Measurements from ENCODE around the gene HEPN1. TPM values are rescaled to one million over a fixed set of nuclear protein-coding genes. Genes with fewer than 3 reads are reported as not detected.

HEPN1 gene
- total RNA-seq, 1 experiment from 2014 or later: not detected

- peaks cover 5% of the 10 kb centered on the region for H3K4me1 ChIP-seq (ENCODE audit: low read length)
- H3K9ac ChIP-seq (ENCODE audit: low read length): no peak overlapping the region
- no peak overlapping the region for H3K27ac ChIP-seq (ENCODE audit: low read length)
- no peaks in the 10 kb centered on the region for H4K20me1 ChIP-seq (ENCODE audit: insufficient read depth, low read depth, low read length)
- no peaks in the 10 kb centered on the region for H3K27me3 ChIP-seq (ENCODE audit: low read length)
- no peaks in the 10 kb centered on the region for H3K9me3 ChIP-seq (ENCODE audit: low read length)
- H3K79me2 ChIP-seq (ENCODE audit: low read length): no peaks in the 10 kb centered on the region
- no peaks in the 10 kb centered on the region for H3K36me3 ChIP-seq (ENCODE audit: insufficient read depth, low read length)
- no peak overlapping the region for H3K4me2 ChIP-seq (ENCODE audit: low read depth, low read length, poor library complexity, severe bottlenecking)
- no peak overlapping the region for H2AFZ ChIP-seq (ENCODE audit: low read length)
- H3K9me2 ChIP-seq (replicated peaks; ENCODE audit: insufficient read depth, low read length): no peaks in the 10 kb centered on the region
- DNase-seq: no peak
- no peak overlapping the region for H3K4me3 ChIP-seq (ENCODE audit: low read length)
These were observed 38.8 kb upstream of the HEPN1 start for GRCh38 chr11:124880290-124880611.

- H3K4me3 ChIP-seq (ENCODE audit: low read length): no peak overlapping the region
- DNase-seq: no peak
- no peak overlapping the region for H3K4me2 ChIP-seq (ENCODE audit: low read depth, low read length, poor library complexity, severe bottlenecking)
- no peak overlapping the region for H2AFZ ChIP-seq (ENCODE audit: low read length)
- H4K20me1 ChIP-seq (ENCODE audit: insufficient read depth, low read depth, low read length): no peaks in the 10 kb centered on the region
- no peaks in the 10 kb centered on the region for H3K79me2 ChIP-seq (ENCODE audit: low read length)
- no peaks in the 10 kb centered on the region for H3K27me3 ChIP-seq (ENCODE audit: low read length)
- no peak overlapping the region for H3K9ac ChIP-seq (ENCODE audit: low read length)
- no peaks in the 10 kb centered on the region for H3K36me3 ChIP-seq (ENCODE audit: insufficient read depth, low read length)
- H3K4me1 ChIP-seq (ENCODE audit: low read length): peaks cover 5% of the 10 kb centered on the region
- H3K9me3 ChIP-seq (ENCODE audit: low read length): no peaks in the 10 kb centered on the region
- no peaks in the 10 kb centered on the region for H3K9me2 ChIP-seq (replicated peaks; ENCODE audit: insufficient read depth, low read length)
- H3K27ac ChIP-seq (ENCODE audit: low read length): no peak overlapping the region
These were observed 38.1 kb upstream of the HEPN1 start for GRCh38 chr11:124880958-124881357.

- Histone ChIP-seq H3K9me3 (ENCODE audit: low read length) (no peaks in the 10 kb centered on the region), H2AFZ (ENCODE audit: low read length) (no peak overlapping the region), H3K36me3 (ENCODE audit: insufficient read depth, low read length) (no peaks in the 10 kb centered on the region), H3K4me3 (ENCODE audit: low read length) (no peak overlapping the region), H3K79me2 (ENCODE audit: low read length) (no peaks in the 10 kb centered on the region), H4K20me1 (ENCODE audit: insufficient read depth, low read depth, low read length) (no peaks in the 10 kb centered on the region), H3K4me1 (ENCODE audit: low read length) (no peaks in the 10 kb centered on the region), H3K27ac (ENCODE audit: low read length) (no peak overlapping the region), H3K4me2 (ENCODE audit: low read depth, low read length, poor library complexity, severe bottlenecking) (no peak overlapping the region), H3K9ac (ENCODE audit: low read length) (no peak overlapping the region), H3K9me2 (replicated peaks; ENCODE audit: insufficient read depth, low read length) (no peaks in the 10 kb centered on the region), H3K27me3 (ENCODE audit: low read length) (no peaks in the 10 kb centered on the region)
- DNase-seq: no peak
These were observed 36.5 kb upstream of the HEPN1 start for GRCh38 chr11:124882339-124883071.

GRCh38 chr11:124884340-124884739 is 34.7 kb upstream of the HEPN1 start:
- no peaks in the 10 kb centered on the region for H3K4me1 ChIP-seq (ENCODE audit: low read length)
- H3K79me2 ChIP-seq (ENCODE audit: low read length): no peaks in the 10 kb centered on the region
- no peaks in the 10 kb centered on the region for H3K27me3 ChIP-seq (ENCODE audit: low read length)
- H3K9me2 ChIP-seq (replicated peaks; ENCODE audit: insufficient read depth, low read length): no peaks in the 10 kb centered on the region
- H3K9ac ChIP-seq (ENCODE audit: low read length): no peak overlapping the region
- no peak overlapping the region for H3K4me2 ChIP-seq (ENCODE audit: low read depth, low read length, poor library complexity, severe bottlenecking)
- H3K9me3 ChIP-seq (ENCODE audit: low read length): no peaks in the 10 kb centered on the region
- no peak overlapping the region for H3K27ac ChIP-seq (ENCODE audit: low read length)
- no peaks in the 10 kb centered on the region for H3K36me3 ChIP-seq (ENCODE audit: insufficient read depth, low read length)
- no peak overlapping the region for H2AFZ ChIP-seq (ENCODE audit: low read length)
- DNase-seq: no peak
- no peak overlapping the region for H3K4me3 ChIP-seq (ENCODE audit: low read length)
- H4K20me1 ChIP-seq (ENCODE audit: insufficient read depth, low read depth, low read length): no peaks in the 10 kb centered on the region

- DNase-seq: no peak
- Histone ChIP-seq H4K20me1 (ENCODE audit: insufficient read depth, low read depth, low read length) (no peaks in the 10 kb centered on the region), H2AFZ (ENCODE audit: low read length) (no peak overlapping the region), H3K9ac (ENCODE audit: low read length) (no peak overlapping the region), H3K4me2 (ENCODE audit: low read depth, low read length, poor library complexity, severe bottlenecking) (no peak overlapping the region), H3K4me1 (ENCODE audit: low read length) (no peaks in the 10 kb centered on the region), H3K9me3 (ENCODE audit: low read length) (no peaks in the 10 kb centered on the region), H3K36me3 (ENCODE audit: insufficient read depth, low read length) (no peaks in the 10 kb centered on the region), H3K4me3 (ENCODE audit: low read length) (no peak overlapping the region), H3K79me2 (ENCODE audit: low read length) (no peaks in the 10 kb centered on the region), H3K27ac (ENCODE audit: low read length) (no peak overlapping the region), H3K27me3 (ENCODE audit: low read length) (no peaks in the 10 kb centered on the region), H3K9me2 (replicated peaks; ENCODE audit: insufficient read depth, low read length) (no peaks in the 10 kb centered on the region)
These were observed 34.1 kb upstream of the HEPN1 start for GRCh38 chr11:124884869-124885479.

- H3K9me3 ChIP-seq (ENCODE audit: low read length): no peaks in the 10 kb centered on the region
- H3K27ac ChIP-seq (ENCODE audit: low read length): no peak overlapping the region
- no peaks in the 10 kb centered on the region for H3K36me3 ChIP-seq (ENCODE audit: insufficient read depth, low read length)
- H3K27me3 ChIP-seq (ENCODE audit: low read length): no peaks in the 10 kb centered on the region
- no peak for DNase-seq
- H3K4me2 ChIP-seq (ENCODE audit: low read depth, low read length, poor library complexity, severe bottlenecking): no peak overlapping the region
- no peaks in the 10 kb centered on the region for H3K79me2 ChIP-seq (ENCODE audit: low read length)
- no peak overlapping the region for H3K4me3 ChIP-seq (ENCODE audit: low read length)
- no peaks in the 10 kb centered on the region for H3K9me2 ChIP-seq (replicated peaks; ENCODE audit: insufficient read depth, low read length)
- H3K4me1 ChIP-seq (ENCODE audit: low read length): no peaks in the 10 kb centered on the region
- no peaks in the 10 kb centered on the region for H4K20me1 ChIP-seq (ENCODE audit: insufficient read depth, low read depth, low read length)
- H3K9ac ChIP-seq (ENCODE audit: low read length): no peak overlapping the region
- no peak overlapping the region for H2AFZ ChIP-seq (ENCODE audit: low read length)
These were observed 32.6 kb upstream of the HEPN1 start for GRCh38 chr11:124886476-124886875.

GRCh38 chr11:124886978-124887666 is 31.9 kb upstream of the HEPN1 start:
- Histone ChIP-seq H3K4me2 (ENCODE audit: low read depth, low read length, poor library complexity, severe bottlenecking) (no peak overlapping the region), H3K79me2 (ENCODE audit: low read length) (no peaks in the 10 kb centered on the region)

GRCh38 chr11:124887667-124888013 is 31.4 kb upstream of the HEPN1 start:
- Histone ChIP-seq H2AFZ (ENCODE audit: low read length) (no peak overlapping the region), H3K4me1 (ENCODE audit: low read length) (no peaks in the 10 kb centered on the region), H3K9ac (ENCODE audit: low read length) (no peak overlapping the region), H3K4me2 (ENCODE audit: low read depth, low read length, poor library complexity, severe bottlenecking) (no peak overlapping the region), H3K27me3 (ENCODE audit: low read length) (no peaks in the 10 kb centered on the region), H3K4me3 (ENCODE audit: low read length) (no peak overlapping the region), H3K79me2 (ENCODE audit: low read length) (no peaks in the 10 kb centered on the region), H3K9me3 (ENCODE audit: low read length) (no peaks in the 10 kb centered on the region), H3K9me2 (replicated peaks; ENCODE audit: insufficient read depth, low read length) (no peaks in the 10 kb centered on the region), H3K27ac (ENCODE audit: low read length) (no peak overlapping the region), H3K36me3 (ENCODE audit: insufficient read depth, low read length) (no peaks in the 10 kb centered on the region), H4K20me1 (ENCODE audit: insufficient read depth, low read depth, low read length) (no peaks in the 10 kb centered on the region)
- DNase-seq: no peak

More at GRCh38 chr11:124886978-124887666, 31.9 kb upstream of the HEPN1 start:
- no peak overlapping the region for H2AFZ ChIP-seq (ENCODE audit: low read length)
- H3K36me3 ChIP-seq (ENCODE audit: insufficient read depth, low read length): no peaks in the 10 kb centered on the region
- H3K9ac ChIP-seq (ENCODE audit: low read length): no peak overlapping the region
- H3K4me1 ChIP-seq (ENCODE audit: low read length): no peaks in the 10 kb centered on the region
- no peak overlapping the region for H3K27ac ChIP-seq (ENCODE audit: low read length)
- H3K4me3 ChIP-seq (ENCODE audit: low read length): no peak overlapping the region
- DNase-seq: no peak
- no peaks in the 10 kb centered on the region for H3K9me2 ChIP-seq (replicated peaks; ENCODE audit: insufficient read depth, low read length)
- no peaks in the 10 kb centered on the region for H3K9me3 ChIP-seq (ENCODE audit: low read length)
- no peaks in the 10 kb centered on the region for H3K27me3 ChIP-seq (ENCODE audit: low read length)
- H4K20me1 ChIP-seq (ENCODE audit: insufficient read depth, low read depth, low read length): no peaks in the 10 kb centered on the region
